ENCODE data around the gene KRTAP10-6.
A peak's percentile ranks its signal among the peaks of the same experiment; 100 is the strongest.

The KRTAP10-6 gene

GRCh38 chr21:44582055-44582454, 10.2 kb downstream of the KRTAP10-6 start:
- TF ChIP-seq ZFP3 (CRISPR knock-in tag; IDR thresholded peaks at IDR 0.05) (no peak), PPARA (CRISPR knock-in tag; IDR thresholded peaks at IDR 0.05; ENCODE audit: borderline replicate concordance) (no peak), ARNTL (CRISPR knock-in tag; IDR thresholded peaks at IDR 0.05; ENCODE audit: borderline replicate concordance, low read depth) (no peak), ZFP30 (CRISPR knock-in tag; IDR thresholded peaks at IDR 0.05) (no peak), ESRRG (CRISPR knock-in tag; IDR thresholded peaks at IDR 0.05) (no peak), TCF4 (CRISPR knock-in tag; IDR thresholded peaks at IDR 0.05; ENCODE audit: borderline replicate concordance) (no peak), RARB (CRISPR knock-in tag; IDR thresholded peaks at IDR 0.05) (no peak), CSDC2 (CRISPR knock-in tag; IDR thresholded peaks at IDR 0.05) (no peak), PATZ1 (CRISPR knock-in tag; IDR thresholded peaks at IDR 0.05; ENCODE audit: borderline replicate concordance) (no peak), CSRNP3 (CRISPR knock-in tag; IDR thresholded peaks at IDR 0.05) (no peak), BACH2 (CRISPR knock-in tag; IDR thresholded peaks at IDR 0.05; ENCODE audit: borderline replicate concordance) (no peak)
- no peak for ATAC-seq

- TF ChIP-seq RARB (CRISPR knock-in tag; IDR thresholded peaks at IDR 0.05) (no peak), GLIS3 (CRISPR knock-in tag; IDR thresholded peaks at IDR 0.05) (no peak), OSR1 (CRISPR knock-in tag; IDR thresholded peaks at IDR 0.05) (no peak), TOX (CRISPR knock-in tag; IDR thresholded peaks at IDR 0.05; ENCODE audit: borderline replicate concordance) (no peak), CREB5 (CRISPR knock-in tag; IDR thresholded peaks at IDR 0.05; ENCODE audit: low read depth) (no peak), CSRNP3 (CRISPR knock-in tag; IDR thresholded peaks at IDR 0.05) (no peak), ZC3H10 (CRISPR knock-in tag; IDR thresholded peaks at IDR 0.05) (no peak), ESRRG (CRISPR knock-in tag; IDR thresholded peaks at IDR 0.05) (no peak), PATZ1 (CRISPR knock-in tag; IDR thresholded peaks at IDR 0.05; ENCODE audit: borderline replicate concordance) (no peak), ZNF8 (CRISPR knock-in tag; IDR thresholded peaks at IDR 0.05) (no peak), SNAI2 (CRISPR knock-in tag; IDR thresholded peaks at IDR 0.05) (no peak), BACH2 (CRISPR knock-in tag; IDR thresholded peaks at IDR 0.05; ENCODE audit: borderline replicate concordance) (no peak), ZNF70 (CRISPR knock-in tag; IDR thresholded peaks at IDR 0.05) (no peak), ISL1 (CRISPR knock-in tag; IDR thresholded peaks at IDR 0.05) (no peak), POU6F1 (CRISPR knock-in tag; IDR thresholded peaks at IDR 0.05; ENCODE audit: borderline replicate concordance, low read depth) (no peak), CSDC2 (CRISPR knock-in tag; IDR thresholded peaks at IDR 0.05) (no peak), ZNF565 (CRISPR knock-in tag; conservative IDR thresholded peaks at IDR 0.05; ENCODE audit: low read depth) (no peak), ZFP3 (CRISPR knock-in tag; IDR thresholded peaks at IDR 0.05) (no peak), TSHZ2 (CRISPR knock-in tag; IDR thresholded peaks at IDR 0.05) (no peak)
- no peak for ATAC-seq
Measured at GRCh38 chr21:44581158-44581557, 11.1 kb downstream of the KRTAP10-6 start.

- ATAC-seq = peak; percentile 40; the same call in 1 of the 3 replicates
Measured at GRCh38 chr21:44580231-44580821, 12.0 kb downstream of the KRTAP10-6 start, which contains the start of gene KRTAP10-5. TSS of gene KRTAP10-5 (minus strand) at chr21:44580604. CDS start at chr21:44580578, 26 bp downstream.
